Ishikawa (cell line): ENCODE measurements around the gene CRYBA4.

Source experiments
- CEBPB ChIP-seq: IDR thresholded peaks from 2 replicates; pipeline ENCODE4 v1.6.1; 2012
- CREB1 ChIP-seq: IDR thresholded peaks from 2 replicates; pipeline ENCODE4 v1.6.1; 2012; ENCODE audit warnings: low read depth
- EGR1 ChIP-seq: IDR thresholded peaks from 2 replicates; pipeline ENCODE4 v1.6.1; 2012
- EP300 ChIP-seq: IDR thresholded peaks from 2 replicates; pipeline ENCODE4 v1.6.1; 2012; ENCODE audit warnings: borderline replicate concordance
- FOXM1 ChIP-seq: IDR thresholded peaks from 2 replicates; pipeline ENCODE4 v1.6.1; 2012; ENCODE audit warnings: low read depth, borderline replicate concordance
- MAX ChIP-seq: IDR thresholded peaks from 2 replicates; pipeline ENCODE4 v1.6.1; 2012
- NFIC ChIP-seq: IDR thresholded peaks from 2 replicates; pipeline ENCODE4 v1.6.1; 2012
- RAD21 ChIP-seq: IDR thresholded peaks from 2 replicates; pipeline ENCODE4 v1.6.1; 2012; ENCODE audit warnings: low read depth
- REST ChIP-seq: IDR thresholded peaks from 2 replicates; pipeline ENCODE4 v1.6.1; 2012; ENCODE audit warnings: low read depth, mild to moderate bottlenecking
- TAF1 ChIP-seq: IDR thresholded peaks from 2 replicates; pipeline ENCODE4 v1.6.1; 2012; ENCODE audit warnings: low read depth, mild to moderate bottlenecking
- TCF12 ChIP-seq: IDR thresholded peaks from 2 replicates; pipeline ENCODE4 v1.6.1; 2012; ENCODE audit warnings: low read depth
- TEAD4 ChIP-seq: IDR thresholded peaks from 2 replicates; pipeline ENCODE4 v1.6.1; 2012
- YY1 ChIP-seq: IDR thresholded peaks from 2 replicates; pipeline ENCODE4 v1.6.1; 2012; ENCODE audit warnings: low read depth
- ZBTB7A ChIP-seq: IDR thresholded peaks from 2 replicates; pipeline ENCODE4 v1.6.1; 2012; ENCODE audit warnings: low read depth
- TF ChIP-seq, protein P1 (sequence below): IDR thresholded peaks from 2 replicates; pipeline ENCODE4 v1.6.1; 2012

The CRYBA4 gene

GRCh38 chr22:26593763-26594162, 28.0 kb upstream of the CRYBA4 start:
- no peak for TF ChIP-seq CREB1
- no peak for TF ChIP-seq EP300
- no peak for TF ChIP-seq EGR1
- TF ChIP-seq NFIC, result no peak
- TF ChIP-seq TCF12, result no peak
- no peak for TF ChIP-seq TAF1
- TF ChIP-seq TEAD4, result no peak
- TF ChIP-seq MAX, result no peak
- no peak for TF ChIP-seq CEBPB
- no peak for TF ChIP-seq ZBTB7A
- TF ChIP-seq, protein P1, sequence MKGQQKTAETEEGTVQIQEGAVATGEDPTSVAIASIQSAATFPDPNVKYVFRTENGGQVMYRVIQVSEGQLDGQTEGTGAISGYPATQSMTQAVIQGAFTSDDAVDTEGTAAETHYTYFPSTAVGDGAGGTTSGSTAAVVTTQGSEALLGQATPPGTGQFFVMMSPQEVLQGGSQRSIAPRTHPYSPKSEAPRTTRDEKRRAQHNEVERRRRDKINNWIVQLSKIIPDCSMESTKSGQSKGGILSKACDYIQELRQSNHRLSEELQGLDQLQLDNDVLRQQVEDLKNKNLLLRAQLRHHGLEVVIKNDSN, result no peak
- no peak for TF ChIP-seq YY1
- TF ChIP-seq REST, result no peak
- TF ChIP-seq RAD21, result no peak
- no peak for TF ChIP-seq FOXM1

DNA sequence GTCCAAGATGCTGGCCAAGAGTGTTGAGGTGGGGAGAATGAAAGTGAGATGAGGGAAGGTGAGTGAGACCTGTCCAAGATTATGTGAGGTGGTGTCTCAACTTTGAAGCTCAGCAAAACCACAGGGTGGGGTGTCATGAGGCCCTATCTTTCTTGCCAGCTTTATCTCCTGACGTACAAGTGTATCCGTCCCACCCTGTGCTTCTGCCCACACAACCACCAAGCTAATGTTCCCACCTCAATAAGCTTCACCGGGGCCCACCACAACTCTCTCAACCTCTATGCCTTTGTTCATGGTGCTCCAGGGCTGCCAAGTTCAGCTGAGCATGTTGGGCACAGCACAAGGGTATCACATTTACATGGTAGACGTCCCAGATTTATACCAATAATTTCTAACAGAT, 24.7 kb upstream of the CRYBA4 start:
- TF ChIP-seq FOXM1 (no peak), TAF1 (no peak), TCF12 (no peak), EP300 (no peak), CEBPB (no peak), YY1 (no peak)

DNA sequence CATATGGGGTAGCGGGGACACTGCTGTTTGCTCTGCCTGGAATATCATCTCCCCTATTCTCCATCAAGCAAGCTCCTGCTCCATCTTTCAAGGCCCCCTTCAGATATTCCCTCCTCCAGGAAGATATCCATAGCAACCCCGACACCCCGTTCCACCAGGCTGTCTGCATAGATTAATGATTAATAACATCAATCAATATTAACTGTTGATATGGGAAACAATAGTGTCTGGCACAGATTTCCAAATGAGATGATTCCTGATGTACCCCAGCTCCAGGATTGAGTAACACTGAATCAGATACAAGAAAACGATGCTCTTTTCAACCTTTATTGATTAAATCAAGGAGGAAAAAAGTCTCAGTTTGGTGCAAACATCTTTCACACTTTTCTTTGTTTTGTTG, 24.3 kb upstream of the CRYBA4 start:
- TF ChIP-seq MAX, result no peak
- no peak for TF ChIP-seq FOXM1
- TF ChIP-seq, protein P1, result no peak
- TF ChIP-seq NFIC, result no peak
- TF ChIP-seq CEBPB, result no peak
- no peak for TF ChIP-seq REST
- no peak for TF ChIP-seq CREB1
- TF ChIP-seq ZBTB7A, result no peak
- TF ChIP-seq EP300, result no peak
- no peak for TF ChIP-seq TAF1
- TF ChIP-seq EGR1, result no peak
- no peak for TF ChIP-seq TCF12
- no peak for TF ChIP-seq TEAD4
- TF ChIP-seq RAD21, result no peak
- TF ChIP-seq YY1, result no peak

- TF ChIP-seq, protein P1, result no peak
- TF ChIP-seq RAD21 (no peak), EP300 (no peak), MAX (no peak), YY1 (no peak), CEBPB (no peak), FOXM1 (no peak), CREB1 (no peak), TEAD4 (no peak), EGR1 (no peak), ZBTB7A (no peak)
These were observed 22.3 kb upstream of the CRYBA4 start for GRCh38 chr22:26599505-26599904.

DNA sequence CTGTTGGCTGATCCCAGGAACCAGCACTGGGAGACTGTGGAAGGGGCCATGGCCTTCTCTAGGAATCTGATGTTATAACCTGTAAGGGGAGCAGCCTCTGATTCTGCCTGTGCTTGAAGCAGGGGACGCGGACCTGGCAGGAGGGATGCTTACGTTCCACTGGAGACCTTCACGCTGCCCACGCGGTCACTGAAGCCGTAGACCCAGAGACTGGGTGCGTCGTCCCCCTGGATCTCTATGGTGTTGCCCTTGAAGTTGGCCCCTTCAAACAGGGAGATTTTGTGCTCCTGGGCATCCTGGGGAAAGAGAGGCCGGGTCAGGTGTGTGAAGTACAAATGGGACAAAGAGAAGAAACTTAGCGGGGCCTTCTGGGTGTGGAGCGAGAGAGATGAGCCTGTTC, 20.0 kb upstream of the CRYBA4 start:
- TF ChIP-seq REST (no peak), TEAD4 (no peak)
